Measurements from ENCODE around the gene MED8. TPM values are rescaled to one million over a fixed set of nuclear protein-coding genes. Genes with fewer than 3 reads are reported as not detected.

Gene MED8
- total and polyA plus RNA-seq, 2 of the 8 experiments (the other 6 are each of a cell fraction or from before 2014, with no cell fraction given) = 7.0 to 20.6 TPM

DNA sequence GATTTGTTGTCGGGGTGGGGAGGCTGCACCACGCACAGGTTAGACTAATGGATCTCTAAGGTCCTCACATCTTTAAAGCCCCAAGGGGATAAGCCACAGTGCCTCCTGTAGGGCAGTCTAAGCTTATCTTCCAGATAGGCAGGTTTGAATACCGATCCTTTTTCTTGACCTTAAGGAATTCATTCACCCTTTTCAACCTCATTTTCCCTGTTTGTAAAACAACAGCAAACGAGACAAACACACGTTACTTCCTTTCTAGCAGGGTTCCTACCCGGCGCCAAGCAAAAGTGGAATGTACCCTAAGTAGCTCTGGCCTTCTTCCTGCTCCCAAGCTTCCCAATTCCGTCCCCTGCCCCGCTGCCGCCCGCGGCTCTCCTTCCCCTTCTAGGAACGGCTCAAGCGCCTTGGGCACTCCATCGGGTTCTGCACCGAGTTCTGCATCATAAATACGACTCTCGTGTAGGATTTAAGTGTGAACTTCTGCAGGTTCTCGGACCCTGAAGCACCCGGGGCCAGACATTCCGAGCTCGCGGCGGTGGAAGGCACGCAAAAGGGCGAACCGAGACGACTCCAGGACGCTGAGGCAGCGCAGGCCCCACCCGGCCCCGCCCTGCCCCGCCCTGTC, 31.4 kb downstream of the MED8 start (continued):
- TF ChIP-seq CHD7 (IDR thresholded peaks at IDR 0.05; ENCODE audit: insufficient replicate concordance, low read length) (no peak), RAD21 (IDR thresholded peaks at IDR 0.05 in 1 of 2, conservative IDR thresholded peaks at IDR 0.05 in 1 of 2; ENCODE audit: low read depth in 2 of 2, low read length in 2 of 2) (peak; percentile 63 to 70)
- TF ChIP-seq, protein P1, sequence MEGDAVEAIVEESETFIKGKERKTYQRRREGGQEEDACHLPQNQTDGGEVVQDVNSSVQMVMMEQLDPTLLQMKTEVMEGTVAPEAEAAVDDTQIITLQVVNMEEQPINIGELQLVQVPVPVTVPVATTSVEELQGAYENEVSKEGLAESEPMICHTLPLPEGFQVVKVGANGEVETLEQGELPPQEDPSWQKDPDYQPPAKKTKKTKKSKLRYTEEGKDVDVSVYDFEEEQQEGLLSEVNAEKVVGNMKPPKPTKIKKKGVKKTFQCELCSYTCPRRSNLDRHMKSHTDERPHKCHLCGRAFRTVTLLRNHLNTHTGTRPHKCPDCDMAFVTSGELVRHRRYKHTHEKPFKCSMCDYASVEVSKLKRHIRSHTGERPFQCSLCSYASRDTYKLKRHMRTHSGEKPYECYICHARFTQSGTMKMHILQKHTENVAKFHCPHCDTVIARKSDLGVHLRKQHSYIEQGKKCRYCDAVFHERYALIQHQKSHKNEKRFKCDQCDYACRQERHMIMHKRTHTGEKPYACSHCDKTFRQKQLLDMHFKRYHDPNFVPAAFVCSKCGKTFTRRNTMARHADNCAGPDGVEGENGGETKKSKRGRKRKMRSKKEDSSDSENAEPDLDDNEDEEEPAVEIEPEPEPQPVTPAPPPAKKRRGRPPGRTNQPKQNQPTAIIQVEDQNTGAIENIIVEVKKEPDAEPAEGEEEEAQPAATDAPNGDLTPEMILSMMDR (IDR thresholded peaks at IDR 0.05; ENCODE audit: control extremely low read depth in 1 of 3, insufficient read depth in 1 of 3, low read depth in 1 of 3, low read length in 3 of 3) = peak in 2 of 3 experiments; percentile 49 to 70; a peak in 3 of 4 replicates

Measured in H1 (cell line).